ENCODE results near the gene RPL36. TPM values are rescaled to one million over a fixed set of nuclear protein-coding genes. Genes with fewer than 3 reads are reported as not detected.

RPL36 gene
- total RNA-seq, 6 donors from 2014 or later: 290 to 626 (median 442) TPM

DNA sequence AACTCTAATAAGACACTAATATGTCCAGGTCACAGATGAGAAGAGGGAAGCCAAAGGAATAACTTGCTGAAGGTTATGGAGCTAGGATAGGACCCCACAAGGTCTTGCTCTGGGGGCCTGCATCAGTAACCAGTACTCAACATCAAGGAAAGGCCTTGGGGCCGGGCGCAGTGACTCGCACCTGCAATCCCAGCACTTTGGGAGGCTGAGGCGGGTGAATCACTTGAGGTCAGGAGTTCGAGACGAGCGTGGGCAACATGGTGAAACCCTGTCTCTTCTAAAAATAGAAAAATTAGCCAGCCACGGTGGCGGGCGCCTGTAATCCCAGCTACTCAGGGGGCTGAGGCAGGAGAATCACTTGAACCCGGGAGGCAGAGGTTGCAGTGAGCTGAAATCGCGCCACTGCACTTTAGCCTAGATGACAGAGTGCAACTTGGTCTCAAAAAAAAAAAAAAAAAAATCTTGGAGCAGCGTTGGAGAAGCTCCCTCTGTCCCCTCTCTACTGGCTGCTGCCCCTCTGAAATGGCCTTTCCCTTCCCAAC lies 28.0 kb downstream of the RPL36 start:
- TF ChIP-seq POLR2AphosphoS5 (IDR thresholded peaks at IDR 0.05) (no peak), EP300 (IDR thresholded peaks at IDR 0.05) (no peak), POLR2A (IDR thresholded peaks at IDR 0.05) (no peak)
- TF ChIP-seq, protein P1, sequence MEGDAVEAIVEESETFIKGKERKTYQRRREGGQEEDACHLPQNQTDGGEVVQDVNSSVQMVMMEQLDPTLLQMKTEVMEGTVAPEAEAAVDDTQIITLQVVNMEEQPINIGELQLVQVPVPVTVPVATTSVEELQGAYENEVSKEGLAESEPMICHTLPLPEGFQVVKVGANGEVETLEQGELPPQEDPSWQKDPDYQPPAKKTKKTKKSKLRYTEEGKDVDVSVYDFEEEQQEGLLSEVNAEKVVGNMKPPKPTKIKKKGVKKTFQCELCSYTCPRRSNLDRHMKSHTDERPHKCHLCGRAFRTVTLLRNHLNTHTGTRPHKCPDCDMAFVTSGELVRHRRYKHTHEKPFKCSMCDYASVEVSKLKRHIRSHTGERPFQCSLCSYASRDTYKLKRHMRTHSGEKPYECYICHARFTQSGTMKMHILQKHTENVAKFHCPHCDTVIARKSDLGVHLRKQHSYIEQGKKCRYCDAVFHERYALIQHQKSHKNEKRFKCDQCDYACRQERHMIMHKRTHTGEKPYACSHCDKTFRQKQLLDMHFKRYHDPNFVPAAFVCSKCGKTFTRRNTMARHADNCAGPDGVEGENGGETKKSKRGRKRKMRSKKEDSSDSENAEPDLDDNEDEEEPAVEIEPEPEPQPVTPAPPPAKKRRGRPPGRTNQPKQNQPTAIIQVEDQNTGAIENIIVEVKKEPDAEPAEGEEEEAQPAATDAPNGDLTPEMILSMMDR (IDR thresholded peaks at IDR 0.05): no peak
- ATAC-seq (ENCODE audit: low FRiP score in 2 of 2): no peak
- Histone ChIP-seq H3K27ac (no peak overlapping the region), H3K36me3 (peaks cover 0 to 12% (median 7%) of the 10 kb centered on the region in 4 donors), H3K4me1 (peaks cover 18 to 25% (median 24%) of the 10 kb centered on the region in 4 donors), H3K4me3 (peak overlapping the region in 1 of 4 donors; percentile 68), H3K27me3 (no peaks in the 10 kb centered on the region), H3K9me3 (no peaks in the 10 kb centered on the region)
- DNase-seq: no peak
- 59 to 80% methylated on average over 13 to 14 of the region's 14 CpGs for WGBS, 2 donors

DNA sequence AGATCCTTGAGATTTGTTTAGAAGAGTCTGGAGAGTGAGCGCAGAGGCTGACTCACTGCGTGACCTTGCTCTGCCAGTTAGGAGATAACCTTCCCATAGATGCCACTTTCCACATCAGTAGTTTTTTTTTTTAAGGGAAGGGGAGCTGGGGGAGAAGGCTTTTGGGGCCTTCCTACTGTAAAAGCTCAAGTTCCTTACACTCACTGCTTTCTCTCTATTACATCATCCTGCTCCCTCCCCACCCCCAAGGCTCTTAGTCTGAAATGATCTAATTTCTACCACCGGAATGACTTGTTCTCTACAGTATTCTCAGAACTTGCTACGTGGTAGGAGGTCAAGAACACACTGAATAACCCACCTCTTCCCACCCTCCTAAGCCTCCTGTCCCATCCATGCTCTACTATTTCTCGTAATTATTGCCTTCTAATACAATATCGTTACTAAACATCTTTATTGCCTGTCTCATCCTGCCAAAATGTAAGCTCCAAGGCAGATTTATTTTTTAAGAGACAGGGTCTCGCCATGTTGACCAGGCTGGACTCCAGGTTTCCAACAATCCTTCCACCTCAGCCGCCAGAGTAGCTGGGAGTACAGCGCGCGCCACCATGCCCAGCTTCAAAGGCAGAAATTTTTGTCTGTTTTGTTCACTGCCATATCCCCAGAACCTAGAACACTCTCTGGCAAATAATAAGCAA lies 28.6 kb downstream of the RPL36 start:
- Histone ChIP-seq H3K36me3 (peaks cover 0 to 6% (median 1%) of the 10 kb centered on the region in 4 donors), H3K4me3 (peak overlapping the region; percentile 68 to 100 (median 90)), H3K27ac (peak overlapping the region in 3 of 4 donors; percentile 89 to 96 (median 93)), H3K9me3 (no peaks in the 10 kb centered on the region), H3K4me1 (peaks cover 18 to 25% (median 24%) of the 10 kb centered on the region in 4 donors), H3K27me3 (no peaks in the 10 kb centered on the region)
- ATAC-seq (ENCODE audit: low FRiP score in 2 of 2) (no peak), DNase-seq (no peak)
- TF ChIP-seq POLR2AphosphoS5 (IDR thresholded peaks at IDR 0.05) (no peak), POLR2A (IDR thresholded peaks at IDR 0.05) (no peak), EP300 (IDR thresholded peaks at IDR 0.05) (no peak)
- TF ChIP-seq, protein P1 (IDR thresholded peaks at IDR 0.05): no peak
- 35 to 37% methylated on average over 11 of the region's 11 CpGs for WGBS, 2 donors

DNA sequence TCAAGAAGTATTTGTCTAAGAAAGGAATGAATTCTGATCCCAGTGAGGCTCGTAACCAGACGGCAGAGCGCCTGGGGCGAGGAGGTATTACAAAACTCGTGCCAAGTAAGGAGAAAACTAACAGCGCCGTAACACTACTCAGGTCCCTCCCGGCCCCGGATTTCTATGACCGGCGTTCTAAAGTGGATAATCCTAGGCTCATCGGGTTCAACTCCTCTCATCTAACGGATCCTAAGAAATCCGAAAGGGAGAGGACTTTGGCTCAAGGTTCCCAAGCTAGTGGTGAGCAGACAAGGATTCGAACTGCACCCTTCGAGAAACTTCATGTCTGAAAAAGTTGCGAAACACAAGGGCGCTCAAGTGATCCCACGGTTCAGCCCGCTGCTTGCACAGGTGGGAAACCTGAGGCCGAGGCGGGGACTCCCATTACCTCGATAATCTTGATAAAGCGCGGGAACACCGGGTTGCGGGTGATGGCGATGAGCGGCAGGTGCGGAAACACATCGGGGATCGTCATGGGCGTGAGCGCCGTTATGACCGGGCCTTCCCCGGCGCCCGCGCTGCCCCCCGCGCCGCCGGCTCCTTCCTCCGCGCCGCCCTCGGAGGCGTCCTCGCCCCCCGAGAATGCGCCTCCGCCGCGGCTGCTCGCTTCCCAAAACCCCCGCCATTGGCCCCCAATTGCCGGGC lies 29.3 kb downstream of the RPL36 start:
- WGBS, 2 donors: 1% methylated on average over 30 to 43 of the region's 58 CpGs
- Histone ChIP-seq H3K4me3 (peak overlapping the region; percentile 68 to 100 (median 90)), H3K4me1 (peaks cover 18 to 25% (median 24%) of the 10 kb centered on the region in 4 donors), H3K27me3 (no peaks in the 10 kb centered on the region), H3K27ac (peak overlapping the region; percentile 89 to 96 (median 92)), H3K9me3 (no peaks in the 10 kb centered on the region), H3K36me3 (no peaks in the 10 kb centered on the region)
- TF ChIP-seq POLR2AphosphoS5 (IDR thresholded peaks at IDR 0.05) (no peak), POLR2A (IDR thresholded peaks at IDR 0.05) (no peak), EP300 (IDR thresholded peaks at IDR 0.05) (no peak)
- TF ChIP-seq, protein P1 (IDR thresholded peaks at IDR 0.05): no peak
- ATAC-seq (ENCODE audit: low FRiP score in 2 of 2): no peak
- DNase-seq: peak in 1 of 2 donors; percentile 38

DNA sequence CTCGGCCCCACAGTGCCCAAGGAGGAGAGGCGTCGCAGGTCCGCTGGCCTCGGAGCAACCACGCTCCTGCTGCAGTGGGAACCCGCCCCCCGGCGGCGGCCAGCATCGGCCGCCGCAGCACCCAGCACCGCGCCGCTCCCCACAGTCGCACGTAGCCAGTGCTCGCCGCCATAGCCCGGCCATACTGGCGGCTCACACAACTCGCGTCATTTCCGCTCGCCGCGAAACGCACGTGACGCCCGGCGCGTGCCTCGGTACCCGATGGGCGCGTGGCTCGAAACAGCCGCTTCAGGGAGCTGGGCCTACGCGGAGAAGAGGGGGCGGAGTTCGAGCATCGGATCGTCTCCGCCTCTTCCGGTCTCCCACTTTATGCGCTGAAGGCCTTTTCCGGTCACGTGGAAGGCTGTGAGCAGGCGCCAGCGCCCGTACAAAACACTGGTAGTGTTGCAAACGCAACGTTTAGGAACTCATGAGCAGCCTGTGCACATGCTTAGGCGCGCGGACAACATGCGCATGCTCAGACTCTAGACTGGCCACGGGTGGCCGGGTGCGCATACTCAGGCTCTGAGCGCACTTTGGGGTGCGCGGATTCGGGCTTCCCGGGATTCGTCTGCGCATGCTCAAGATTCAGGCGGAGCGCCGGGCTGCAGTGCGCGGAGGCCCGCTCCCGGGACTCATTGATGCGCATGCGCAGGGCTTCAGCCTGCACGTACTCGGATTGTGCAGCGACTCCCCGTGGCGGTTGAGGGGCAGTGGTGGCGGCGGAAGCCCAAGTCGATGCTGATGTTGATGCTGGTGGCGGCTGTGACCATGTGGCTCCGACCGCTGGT lies 30.1 kb downstream of the RPL36 start, which contains the start of the genes CATSPERD and LONP1:
Gene CATSPERD, plus strand, starts transcription at position 677 of the 830 bp plus-strand sequence. Its CDS starts 101 bp downstream, at position 778.
Gene LONP1, minus strand, starts transcription at position 186 of the 830 bp plus-strand sequence. Its CDS starts 14 bp downstream, at position 172.
- TF ChIP-seq, protein P1 (IDR thresholded peaks at IDR 0.05): peak; percentile 86 to 98 (median 96)
- TF ChIP-seq POLR2AphosphoS5 (IDR thresholded peaks at IDR 0.05) (peak; percentile 95 to 97), EP300 (IDR thresholded peaks at IDR 0.05) (peak in 1 of 4 donors; percentile 93), POLR2A (IDR thresholded peaks at IDR 0.05) (peak in 2 of 4 donors; percentile 81 to 87)
- H3K4me1 ChIP-seq: peaks cover 18 to 25% (median 24%) of the 10 kb centered on the region in 4 donors
- DNase-seq (peak; percentile 99), ATAC-seq (ENCODE audit: low FRiP score in 2 of 2) (peak; percentile 98 to 99)
- H3K27ac ChIP-seq: peak within 1 kb of the TSS; percentile 89 to 96 (median 92)
- H3K27me3 ChIP-seq: no peaks in the 10 kb centered on the region
- peak within 1 kb of the TSS; percentile 68 to 100 (median 90) for H3K4me3 ChIP-seq
- 0% methylated on average over 10 of the region's 90 CpGs; no CpG with 5 or more reads in 1 of the 2 donors for WGBS, 2 donors
- H3K9me3 ChIP-seq: no peaks in the 10 kb centered on the region
- H3K36me3 ChIP-seq: no peaks in the 10 kb centered on the region

All from upper lobe of left lung (tissue), 6 donors.